Transverse colon (tissue), 4 donors: ENCODE measurements around the gene FBN2. TPM values are rescaled to one million over a fixed set of nuclear protein-coding genes. Genes with fewer than 3 reads are reported as not detected.
"Not testable (repeated sequence)": the region's sequence is repeated elsewhere in the genome, so short reads cannot be mapped to it uniquely, and the experiment has no call there.

ENCODE experiments used
- DNase-seq: peaks from one replicate; pipeline ENCODE4 v3.0.0-alpha.2; 2019
- H3K27ac ChIP-seq, 4 donors: fragments of 200-600 bp; sonication (generic); 2 replicates each; pipeline ENCODE4 v1.5.1; 2016 to 2018; ENCODE audit warnings: inconsistent platforms in 4 of 4
- H3K27me3 ChIP-seq: fragments of 200-600 bp; sonication (generic); 2 replicates; pipeline ENCODE4 v1.5.1; 2017; ENCODE audit warnings: inconsistent platforms
- H3K36me3 ChIP-seq, 4 donors: fragments of 200-600 bp; sonication (generic); 2 replicates each; pipeline ENCODE4 v1.5.1; 2017 to 2019; ENCODE audit warnings: inconsistent platforms in 4 of 4
- H3K4me1 ChIP-seq, 4 donors: fragments of 200-600 bp; sonication (generic); 2 replicates each; pipeline ENCODE4 v1.5.1; 2017 to 2020; ENCODE audit warnings: inconsistent platforms in 4 of 4
- H3K4me3 ChIP-seq, 4 donors: fragments of 200-600 bp; sonication (generic); 1 replicate in 1 of 4; 2 replicates in 3 of 4; pipeline versions ENCODE4 v1.5.1 to v1.6.1; 2017 to 2019; ENCODE audit warnings: inconsistent platforms in 4 of 4
- H3K9me3 ChIP-seq, 2 donors: fragments of 200-600 bp; sonication (generic); 2 replicates each; pipeline ENCODE4 v1.5.1; 2017 to 2019; ENCODE audit warnings: inconsistent platforms in 2 of 2
- CTCF ChIP-seq, 5 experiments: fragments of 200-600 bp in 3 of 5; fragments of 450-650 bp in 2 of 5; sonication (generic) in 3 of 5; IDR thresholded peaks; 1 replicate in 2 of 5; 2 replicates in 3 of 5; pipeline ENCODE4 v1.5.1; 2016 to 2017; ENCODE audit warnings: antibody characterized with exemption in 5 of 5, inconsistent platforms in 3 of 5, mild to moderate bottlenecking in 2 of 5, moderate library complexity in 1 of 5
- EP300 ChIP-seq: sonication (generic); formaldehyde crosslinking; IDR thresholded peaks from one replicate; pipeline ENCODE4 v1.6.1; 2017; ENCODE audit warnings: antibody characterized with exemption, low read depth
- POLR2A ChIP-seq: fragments of 450-650 bp; IDR thresholded peaks from one replicate; pipeline ENCODE4 v1.6.1; 2016; ENCODE audit warnings: antibody characterized with exemption, mild to moderate bottlenecking, moderate library complexity
- POLR2AphosphoS5 ChIP-seq, 3 donors: sonication (generic); formaldehyde crosslinking; IDR thresholded peaks; one replicate each; pipeline ENCODE4 v1.6.1; 2016; ENCODE audit warnings: antibody characterized with exemption in 3 of 3
- WGBS, 2 donors: methylation state at CpG; one replicate each; pipeline ENCODE4 v1.1.5; 2018; ENCODE audit warnings: low coverage in 1 of 2; 5-methylcytosine and 5-hydroxymethylcytosine counted together
- in situ Hi-C, 4 donors: fragments of 200-750 bp; cut with MboI; loops; one replicate each; pipeline versions ENCODE4 v1.15.0 to v1.15.1; 2017; ENCODE audit warnings: low sequenced_read_pairs in 3 of 4, low pct_ligation_motif_present in 1 of 4, low pct_unique_long_range_greater_than_20kb in 1 of 4
- intact Hi-C: fragments of 100-400 bp; cut with DNase I; formaldehyde crosslinking; loops from one replicate; pipeline ENCODE4 v1.15.1; 2023; ENCODE audit warnings: low total_unique reads
- total RNA-seq, 4 donors: library from RNA; depleted of rRNA; stranded (reverse); fragments of >200 nt; gene quantifications; one replicate each; pipeline ENCODE4 v1.1.0, GENCODE V29; 2016

FBN2 gene
- total RNA-seq, 4 donors from 2014 or later = 0.79 to 16.1 (median 2.6) TPM

DNA sequence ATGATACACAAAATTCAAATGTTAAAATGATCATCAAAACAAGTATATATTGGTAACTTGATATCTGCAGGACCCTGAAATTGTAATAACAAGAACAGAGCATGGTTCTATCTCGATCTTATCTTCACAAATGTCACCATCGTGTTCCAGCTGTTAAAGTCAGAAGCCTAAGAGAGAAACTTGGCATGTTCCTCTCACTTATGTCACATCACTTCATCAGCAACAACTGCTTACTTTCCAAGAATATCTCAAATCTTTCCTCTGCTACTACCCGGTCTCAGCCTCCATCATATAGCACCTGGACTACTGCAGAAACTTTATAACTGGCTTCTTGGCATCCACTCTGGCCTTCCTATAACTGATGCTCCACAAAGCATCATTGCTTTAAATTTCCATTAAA, 84.9 kb downstream of the FBN2 start:
- intact Hi-C loops = no loop called here
- H3K36me3 ChIP-seq = no peaks in the 10 kb centered on the region
- H3K27me3 ChIP-seq = no peaks in the 10 kb centered on the region
- H3K4me3 ChIP-seq = no peak overlapping the region
- H3K27ac ChIP-seq = no peak overlapping the region
- 63 to 80% methylated on average over 3 of the region's 3 CpGs for WGBS, 2 donors
- in situ Hi-C loops = no loop called here
- H3K4me1 ChIP-seq = no peaks in the 10 kb centered on the region
- peaks cover under 1 to 8% of the 10 kb centered on the region in 2 donors for H3K9me3 ChIP-seq
- DNase-seq = no peak
- TF ChIP-seq EP300 = no peak
- TF ChIP-seq POLR2AphosphoS5 (IDR thresholded peaks at IDR 0.05) = no peak
- no peak for TF ChIP-seq CTCF (IDR thresholded peaks at IDR 0.05)
- TF ChIP-seq POLR2A = no peak

DNA sequence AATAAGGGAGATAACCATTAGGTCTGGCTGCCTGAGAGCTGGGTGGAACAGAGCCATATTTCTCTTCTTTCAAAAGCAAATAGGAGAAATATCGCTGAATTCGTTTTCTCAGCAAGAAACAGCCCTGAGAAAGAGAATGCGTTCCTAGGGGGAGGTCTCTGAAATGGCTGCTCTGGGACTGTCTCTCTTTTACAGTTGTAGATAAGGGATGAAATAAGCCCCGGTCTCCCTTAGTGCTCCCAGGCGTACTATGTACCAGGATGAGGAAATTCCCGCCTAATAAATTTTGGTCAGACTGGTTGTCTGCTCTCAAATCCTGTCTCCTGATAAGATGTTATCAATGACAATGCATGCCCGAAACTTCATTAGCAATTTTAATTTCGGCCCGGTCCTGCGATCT, 90.8 kb downstream of the FBN2 start:
- H3K9me3 ChIP-seq, H3K4me3 ChIP-seq, intact Hi-C loops, H3K27ac ChIP-seq, in situ Hi-C loops, DNase-seq, H3K36me3 ChIP-seq, H3K4me1 ChIP-seq, H3K27me3 ChIP-seq: not testable (repeated sequence)
- WGBS, 2 donors = 93 to 95% methylated on average over 6 to 10 of the region's 10 CpGs

DNA sequence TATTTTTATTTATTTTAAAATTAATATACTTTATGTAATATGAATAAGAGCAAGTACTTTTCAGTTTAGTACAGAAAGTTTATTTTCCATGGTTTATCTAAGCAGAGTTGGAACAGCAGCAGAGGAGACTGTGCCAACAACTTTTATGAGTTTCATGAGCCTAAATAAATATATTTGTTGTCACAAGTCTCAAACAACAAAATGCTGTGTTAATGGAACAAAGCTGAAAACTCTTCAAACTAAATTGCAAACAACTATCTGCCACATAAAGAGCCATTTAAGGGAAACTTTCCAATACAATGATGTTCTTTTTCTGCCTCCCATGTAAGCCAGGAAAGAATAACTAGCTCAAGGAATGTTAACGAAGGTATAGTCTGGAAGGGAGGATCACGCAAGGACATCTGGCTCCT, 96.1 kb downstream of the FBN2 start:
- H3K4me3 ChIP-seq = no peak overlapping the region
- in situ Hi-C loops (no loop called here), intact Hi-C loops (no loop called here)
- H3K36me3 ChIP-seq = no peaks in the 10 kb centered on the region
- H3K27ac ChIP-seq = no peak overlapping the region
- H3K4me1 ChIP-seq = no peaks in the 10 kb centered on the region
- H3K9me3 ChIP-seq = no peaks in the 10 kb centered on the region
- 50 to 60% methylated on average over 2 of the region's 2 CpGs for WGBS, 2 donors
- H3K27me3 ChIP-seq = no peaks in the 10 kb centered on the region
- no peak for DNase-seq
- TF ChIP-seq POLR2AphosphoS5 (IDR thresholded peaks at IDR 0.05) = no peak
- TF ChIP-seq EP300 = no peak
- no peak for TF ChIP-seq CTCF (IDR thresholded peaks at IDR 0.05)
- no peak for TF ChIP-seq POLR2A

- DNase-seq = no peak
Observed at GRCh38 chr5:128441165-128441564, 96.9 kb downstream of the FBN2 start.

More at GRCh38 chr5:128441165-128441564, 96.9 kb downstream of the FBN2 start:
- WGBS, 2 donors = 84% methylated on average over 2 of the region's 2 CpGs; no CpG with 5 or more reads in 1 of the 2 donors
- H3K4me1 ChIP-seq = no peaks in the 10 kb centered on the region
- H3K4me3 ChIP-seq = no peak overlapping the region
- intact Hi-C loops = no loop called here
- no peaks in the 10 kb centered on the region for H3K9me3 ChIP-seq
- H3K27ac ChIP-seq = no peak overlapping the region
- H3K27me3 ChIP-seq = no peaks in the 10 kb centered on the region
- no peaks in the 10 kb centered on the region for H3K36me3 ChIP-seq
- no peak for TF ChIP-seq CTCF (IDR thresholded peaks at IDR 0.05)
- TF ChIP-seq POLR2A = no peak
- TF ChIP-seq POLR2AphosphoS5 (IDR thresholded peaks at IDR 0.05) = no peak
- no peak for TF ChIP-seq EP300
- in situ Hi-C loops = no loop called here
